Osteoblast (primary cell): ENCODE results near the gene GCM1. TPM values are rescaled to one million over a fixed set of nuclear protein-coding genes. Genes with fewer than 3 reads are reported as not detected.

Experiments
- DNase-seq: peaks from one replicate; pipeline ENCODE4 v3.0.0; 2011; ENCODE audit warnings: low spot score, mixed read lengths; ENCODE audit not compliant: insufficient read length; ENCODE audit errors: missing footprints
- H2AFZ ChIP-seq: 2 replicates; pipeline ENCODE4 v1.6.0; 2011; ENCODE audit warnings: mild to moderate bottlenecking, low read length
- H3K27ac ChIP-seq: 2 replicates; pipeline ENCODE4 v1.5.1; 2011; ENCODE audit warnings: mild to moderate bottlenecking, low read depth, low read length, moderate library complexity
- H3K27me3 ChIP-seq: 2 replicates; pipeline ENCODE4 v1.6.0; 2012; ENCODE audit warnings: mild to moderate bottlenecking, control low read depth, inconsistent platforms, low read length, moderate library complexity; ENCODE audit not compliant: insufficient read depth
- H3K36me3 ChIP-seq: 2 replicates; pipeline ENCODE4 v1.5.1; 2011; ENCODE audit warnings: mild to moderate bottlenecking, low read length, control low read depth, moderate library complexity; ENCODE audit not compliant: insufficient read depth
- H3K4me1 ChIP-seq: 2 replicates; pipeline ENCODE4 v1.5.1; 2011; ENCODE audit warnings: mild to moderate bottlenecking, low read length, control low read depth, moderate library complexity; ENCODE audit not compliant: insufficient read depth
- H3K4me2 ChIP-seq: 2 replicates; pipeline ENCODE4 v1.6.0; 2011; ENCODE audit warnings: mild to moderate bottlenecking, low read length; ENCODE audit not compliant: insufficient read depth
- H3K4me3 ChIP-seq: fragments of 200-600 bp; sonication (generic); 3 replicates; pipeline ENCODE4 v1.5.1; 2012; ENCODE audit warnings: mild to moderate bottlenecking, low read length, inconsistent platforms; ENCODE audit not compliant: insufficient read depth
- H3K79me2 ChIP-seq: 2 replicates; pipeline ENCODE4 v1.6.0; 2012; ENCODE audit warnings: mild to moderate bottlenecking, low read length, control low read depth, inconsistent platforms; ENCODE audit not compliant: insufficient read depth
- H3K9me3 ChIP-seq: 2 replicates; pipeline ENCODE4 v1.5.1; 2011; ENCODE audit warnings: low read depth, low read length, control low read depth
- H4K20me1 ChIP-seq: 2 replicates; pipeline ENCODE4 v1.6.0; 2012; ENCODE audit warnings: mild to moderate bottlenecking, low read length, control low read depth; ENCODE audit not compliant: insufficient read depth
- CTCF ChIP-seq: IDR thresholded peaks from 2 replicates; pipeline ENCODE4 v1.5.1; 2011; ENCODE audit warnings: mild to moderate bottlenecking, low read depth, low read length, moderate library complexity; ENCODE audit errors: extremely low read depth
- small RNA-seq: library from RNA; depleted of rRNA; stranded (forward); fragments of <200 nt; gene quantifications from one replicate; pipeline ENCODE3, GENCODE V24; 2012
- total RNA-seq: library from RNA; depleted of rRNA; stranded (reverse); fragments of >200 nt; gene quantifications from 2 replicates; pipeline ENCODE4 v1.2.3, GENCODE V29; 2012

The GCM1 gene
- total RNA-seq, 1 donor = not detected

- no peak overlapping the region for H3K4me2 ChIP-seq
- no peaks in the 10 kb centered on the region for H3K9me3 ChIP-seq
- no peaks in the 10 kb centered on the region for H4K20me1 ChIP-seq
- no peak overlapping the region for H2AFZ ChIP-seq
- DNase-seq = no peak
- H3K27ac ChIP-seq = no peak overlapping the region
- peaks cover 87% of the 10 kb centered on the region for H3K36me3 ChIP-seq
- no peaks in the 10 kb centered on the region for H3K79me2 ChIP-seq
- H3K27me3 ChIP-seq = no peaks in the 10 kb centered on the region
- H3K4me1 ChIP-seq = no peaks in the 10 kb centered on the region
- TF ChIP-seq CTCF = no peak
- H3K4me3 ChIP-seq = no peak overlapping the region
These were observed 67.8 kb downstream of the GCM1 start for GRCh38 chr6:53080813-53081212.

Small RNAs within 50 kb of the gene (small RNA-seq; reads per million reads assigned to genes)
- not detected for gene RN7SL244P
- not detected for gene RNU6-464P

Other genes starting within 250 kb of the GCM1 start
- gene GSTA3, start 239.1 kb downstream of the GCM1 start, total RNA-seq = not detected in 2 replicates
- 33.3 and 36.2 TPM in 2 replicates for gene GSTA4, start 153.6 kb downstream of the GCM1 start, total RNA-seq
- 17.4 and 20.0 TPM in 2 replicates for gene CILK1, start 87.0 kb downstream of the GCM1 start, total RNA-seq
- 45.1 and 53.6 TPM in 2 replicates for gene FBXO9, start 83.4 kb downstream of the GCM1 start, total RNA-seq
- 75.3 and 76.6 TPM in 2 replicates for gene ELOVL5, start 200.1 kb upstream of the GCM1 start, total RNA-seq